ENCODE measurements around the gene CLIP3. TPM values are rescaled to one million over a fixed set of nuclear protein-coding genes. Genes with fewer than 3 reads are reported as not detected.

Gene CLIP3
- total and polyA plus RNA-seq, 2 donors (not counting 1 experiment from before 2014, with no cell fraction given): 0.42 to 1.3 TPM

- intact Hi-C loops (cut with micrococcal nuclease): loop anchor here (1.0 to 10.0 kb wide), 11 partner anchors 41 to 443 kb away; partner anchors contain the start of genes ALKBH6, HAUS5, LIN37 and SDHAF1
- Histone ChIP-seq H3K79me2 (ENCODE audit: control insufficient read depth, insufficient read depth, low read length) (peaks cover 18% of the 10 kb centered on the region), H3K36me3 (replicated peaks in 1 of 2; ENCODE audit: control extremely low read depth in 1 of 2, control insufficient read depth in 1 of 2, extremely low read depth in 1 of 2, insufficient read depth in 2 of 2, low read length in 1 of 2) (no peaks in the 10 kb centered on the region), H3K4me1 (ENCODE audit: control insufficient read depth in 2 of 2, insufficient read depth in 2 of 2, low read length in 2 of 2) (peaks cover 9 to 18% of the 10 kb centered on the region in 2 donors), H3K4me3 (ENCODE audit: control extremely low read depth in 1 of 5, extremely low read depth in 1 of 5, insufficient read depth in 1 of 5, low read depth in 2 of 5, low read length in 4 of 5) (peak within 1 kb of the TSS; percentile 63 to 90 (median 65)), H4K20me1 (ENCODE audit: control insufficient read depth, insufficient read depth, low read length, poor library complexity, severe bottlenecking) (no peaks in the 10 kb centered on the region), H2AFZ (ENCODE audit: insufficient read depth, low read depth, low read length, poor library complexity, severe bottlenecking) (peak within 1 kb of the TSS; percentile 95), H3K27ac (ENCODE audit: low read length in 2 of 2) (peak within 1 kb of the TSS; percentile 86 to 98), H3K27me3 (replicated peaks in 1 of 4; ENCODE audit: control extremely low read depth in 1 of 4, control insufficient read depth in 3 of 4, insufficient read depth in 4 of 4, low read length in 3 of 4) (no peaks in the 10 kb centered on the region), H3K9me3 (ENCODE audit: control extremely low read depth in 1 of 3, control insufficient read depth in 2 of 3, insufficient read depth in 1 of 3, low read length in 2 of 3) (no peaks in the 10 kb centered on the region), H3K9ac (ENCODE audit: low read length) (peak within 1 kb of the TSS; percentile 80), H3K4me2 (replicated peaks; ENCODE audit: low read depth, low read length, poor library complexity, severe bottlenecking) (peak within 1 kb of the TSS; percentile 91)
- ChIA-PET CTCF (interaction anchor here (0.6 to 1.4 kb wide), 3 partner anchors 49 to 73 kb away, joined by 3 to 5 read pairs (median 4); partner anchors contain the start of gene POLR2I), POLR2A (interaction anchor here (0.5 to 3.1 kb wide), 7 partner anchors 21 to 313 kb away, joined by 3 to 22 read pairs (median 4); partner anchors contain the start of genes ALKBH6, CAPNS1, IGFLR1 and POLR2I)
- H3K4me3 Mint-ChIP-seq: peak within 1 kb of the TSS; percentile 98
- no peaks in the 10 kb centered on the region for H3K27me3 Mint-ChIP-seq
- DNase-seq (no peak), ATAC-seq (ENCODE audit: low read depth) (peak; percentile 73)
- peaks cover 18% of the 10 kb centered on the region for H3K4me1 Mint-ChIP-seq
- WGBS (ENCODE audit: insufficient coverage): under 1% methylated on average over 75 of the region's 76 CpGs
- H3K27ac Mint-ChIP-seq: peak within 1 kb of the TSS; percentile 94
- H3K9me3 Mint-ChIP-seq (ENCODE audit: insufficient read depth): no peaks in the 10 kb centered on the region
- TF ChIP-seq, protein P1, sequence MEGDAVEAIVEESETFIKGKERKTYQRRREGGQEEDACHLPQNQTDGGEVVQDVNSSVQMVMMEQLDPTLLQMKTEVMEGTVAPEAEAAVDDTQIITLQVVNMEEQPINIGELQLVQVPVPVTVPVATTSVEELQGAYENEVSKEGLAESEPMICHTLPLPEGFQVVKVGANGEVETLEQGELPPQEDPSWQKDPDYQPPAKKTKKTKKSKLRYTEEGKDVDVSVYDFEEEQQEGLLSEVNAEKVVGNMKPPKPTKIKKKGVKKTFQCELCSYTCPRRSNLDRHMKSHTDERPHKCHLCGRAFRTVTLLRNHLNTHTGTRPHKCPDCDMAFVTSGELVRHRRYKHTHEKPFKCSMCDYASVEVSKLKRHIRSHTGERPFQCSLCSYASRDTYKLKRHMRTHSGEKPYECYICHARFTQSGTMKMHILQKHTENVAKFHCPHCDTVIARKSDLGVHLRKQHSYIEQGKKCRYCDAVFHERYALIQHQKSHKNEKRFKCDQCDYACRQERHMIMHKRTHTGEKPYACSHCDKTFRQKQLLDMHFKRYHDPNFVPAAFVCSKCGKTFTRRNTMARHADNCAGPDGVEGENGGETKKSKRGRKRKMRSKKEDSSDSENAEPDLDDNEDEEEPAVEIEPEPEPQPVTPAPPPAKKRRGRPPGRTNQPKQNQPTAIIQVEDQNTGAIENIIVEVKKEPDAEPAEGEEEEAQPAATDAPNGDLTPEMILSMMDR (IDR thresholded peaks at IDR 0.05): peak; percentile 27
- no peak for TF ChIP-seq EZH2 (IDR thresholded peaks at IDR 0.05; ENCODE audit: borderline replicate concordance, insufficient read depth, low read depth, low read length, poor library complexity, severe bottlenecking)
These were observed 22.3 kb upstream of the CLIP3 start, which contains the start of gene WDR62 for GRCh38 chr19:36054733-36055686. Gene WDR62, plus strand, starts transcription at chr19:36054897. Its CDS starts 75 bp downstream, at chr19:36054972.

Data from B cell (primary cell).